K562 (cell line): Measurements from ENCODE around the gene HSF4. TPM values are rescaled to one million over a fixed set of nuclear protein-coding genes. Genes with fewer than 3 reads are reported as not detected.

Source experiments
- ATAC-seq: fragments of 200-7000 bp; cut with Tn5 transposase; 3 replicates; pipeline ENCODE4 v1.9.1; 2020; ENCODE audit warnings: moderate library complexity
- BruUV-seq: library from RNA; stranded (reverse); fragments of 400-500 nt; replicated peaks from 2 replicates; lab custom pipeline; 2021; lab: Mats Ljungman, UMichigan
- CTCF ChIA-PET: fragments of 300-600 bp; formaldehyde crosslinking; extraction: SDS; loops from one replicate; lab custom pipeline; 2021; ENCODE audit warnings: low intra/inter-chr PET ratio; lab: Yijun Ruan, JAX
- POLR2A ChIA-PET: fragments of 300-600, 350-650 bp; sonication (Branson Sonifier 250); formaldehyde crosslinking; extraction: SDS; loops from one replicate; lab custom pipeline; 2021; ENCODE audit warnings: antibody characterized with exemption, inconsistent platforms; lab: Yijun Ruan, JAX
- DNase-seq, 4 experiments: peaks; one replicate each; pipeline versions ENCODE4 v3.0.0 to v3.0.0-alpha.2; 2011 to 2018; ENCODE audit warnings: low spot score in 3 of 4, mixed read lengths in 3 of 4; ENCODE audit errors: extremely low read depth in 1 of 4
- FAIRE-seq: peaks from 2 replicates; lab custom pipeline; 2011; peaks lifted over from hg19 to GRCh38; lab: Jason Lieb, UNC
- H2AFZ ChIP-seq: 2 replicates; pipeline ENCODE4 v1.6.0; 2011; ENCODE audit warnings: low read depth, low read length, control low read depth, inconsistent platforms
- H3K27ac ChIP-seq: fragments of 200-600 bp; 3 replicates; pipeline ENCODE4 v1.8.0; 2011; ENCODE audit warnings: low read depth, mild to moderate bottlenecking, control low read depth, inconsistent platforms, low read length, moderate library complexity, mixed read lengths; ENCODE audit errors: extremely low read depth
- H3K27me3 ChIP-seq, 2 experiments: fragments of 300-600 bp in 1 of 2; 2 replicates in 1 of 2; 3 replicates in 1 of 2; pipeline versions ENCODE4 v1.6.0 to v1.8.0; 2011; ENCODE audit warnings: inconsistent platforms in 2 of 2, low read length in 2 of 2, mild to moderate bottlenecking in 1 of 2, mixed read lengths in 1 of 2, moderate library complexity in 1 of 2; ENCODE audit not compliant: control insufficient read depth in 2 of 2, insufficient read depth in 2 of 2
- H3K36me3 ChIP-seq: fragments of 300-600 bp; 3 replicates; pipeline ENCODE4 v1.8.0; 2011; ENCODE audit warnings: mild to moderate bottlenecking, low read length, inconsistent platforms; ENCODE audit not compliant: control insufficient read depth, insufficient read depth
- H3K4me1 ChIP-seq, 2 experiments: fragments of 200-600 bp in 1 of 2; replicated peaks in 1 of 2; 2 replicates in 1 of 2; 3 replicates in 1 of 2; pipeline versions ENCODE4 v1.5.1 to v1.8.0; 2011; ENCODE audit warnings: inconsistent platforms in 2 of 2, low read length in 2 of 2, mild to moderate bottlenecking in 1 of 2, mixed read lengths in 1 of 2, moderate library complexity in 1 of 2; ENCODE audit not compliant: control insufficient read depth in 2 of 2, insufficient read depth in 2 of 2
- H3K4me2 ChIP-seq: 2 replicates; pipeline ENCODE4 v1.6.1; 2011; ENCODE audit warnings: low read length, control low read depth, inconsistent platforms, mixed read lengths; ENCODE audit not compliant: insufficient read depth
- H3K4me3 ChIP-seq: fragments of 200-600 bp; sonication (generic), shearing (Covaris generic); 2 replicates; pipeline ENCODE4 v1.5.1; 2016; ENCODE audit warnings: control low read depth, inconsistent platforms
- H3K79me2 ChIP-seq: fragments of 200-600 bp; 3 replicates; pipeline ENCODE4 v1.8.0; 2011; ENCODE audit warnings: low read length, inconsistent platforms; ENCODE audit not compliant: control insufficient read depth, insufficient read depth
- H3K9ac ChIP-seq, 2 experiments: 2 replicates each; pipeline versions ENCODE4 v1.6.0 to v1.6.1; 2011; ENCODE audit warnings: low read depth in 2 of 2, low read length in 2 of 2, control low read depth in 1 of 2, inconsistent platforms in 1 of 2, mild to moderate bottlenecking in 1 of 2, mixed read lengths in 1 of 2; ENCODE audit not compliant: insufficient read depth in 1 of 2
- H3K9me1 ChIP-seq: one replicate; pipeline ENCODE4 v1.6.0; 2011; ENCODE audit warnings: inconsistent platforms, mild to moderate bottlenecking, low read length, moderate library complexity; ENCODE audit not compliant: control insufficient read depth, insufficient read depth
- H3K9me3 ChIP-seq: replicated peaks from 2 replicates; pipeline ENCODE4 v1.5.1; 2011; ENCODE audit warnings: low read depth, low read length, inconsistent platforms; ENCODE audit not compliant: control insufficient read depth, insufficient read depth
- H4K20me1 ChIP-seq: replicated peaks from 2 replicates; pipeline ENCODE4 v1.6.1; 2011; ENCODE audit warnings: low read length, inconsistent platforms, mixed read lengths; ENCODE audit not compliant: control insufficient read depth, insufficient read depth
- MCM5 ChIP-seq: fragments of 450-650 bp; IDR thresholded peaks from 2 replicates; pipeline ENCODE4 v1.6.1; 2016; ENCODE audit warnings: low read depth
- POLR2G ChIP-seq: fragments of 200-400 bp; formaldehyde crosslinking; IDR thresholded peaks from 2 replicates; pipeline ENCODE4 v1.6.1; 2017; ENCODE audit warnings: low read depth, mild to moderate bottlenecking, antibody characterized with exemption, low read length, moderate library complexity
- RBFOX2 ChIP-seq: fragments of 200-400 bp; formaldehyde crosslinking; IDR thresholded peaks from 2 replicates; pipeline ENCODE4 v1.6.1; 2017; ENCODE audit warnings: low read depth, mild to moderate bottlenecking, low read length, moderate library complexity
- WGBS: fragments of 100-300 bp; shearing (Covaris generic); methylation state at CpG from one replicate; pipeline ENCODE4 v1.1.6; 2016; ENCODE audit warnings: low coverage, mixed read lengths; ENCODE audit not compliant: insufficient coverage; ENCODE audit errors: missing lambda C conversion rate; 5-methylcytosine and 5-hydroxymethylcytosine counted together
- in situ Hi-C: fragments of 300-500 bp; cut with MboI; formaldehyde crosslinking; loops from 4 replicates; pipeline ENCODE4 v1.15.0; 2018; ENCODE audit warnings: inconsistent platforms, mixed read lengths
- intact Hi-C: fragments of 100-400 bp; cut with micrococcal nuclease; formaldehyde crosslinking; loops from 2 replicates; pipeline ENCODE4 v1.14.2; 2022
- polyA plus RNA-seq, 8 experiments: library from polyadenylated mRNA; depleted of rRNA in 4 of 8; stranded (reverse) in 5 of 8; unstranded in 3 of 8; fragments of >200 nt; fragmentation: Nextera tagmentation in 2 of 8; fragmentation: Illumina TruSeq in 1 of 8; extraction: Ambion mirVana in 2 of 8; extraction: Trizol in 1 of 8; gene quantifications; 2 replicates each; pipeline versions ENCODE4 v1.2.1 to v1.2.3, GENCODE V29; 2011 to 2014; ENCODE audit warnings: inconsistent platforms in 1 of 8, missing spikeins in 1 of 8
- total RNA-seq, 7 experiments: library from RNA; depleted of rRNA in 6 of 7; stranded (reverse); fragments of >200 nt in 6 of 7; fragmentation: Illumina TruSeq in 2 of 7; extraction: Trizol in 2 of 7; gene quantifications; 2 replicates each; pipeline versions ENCODE4 v1.2.1 to v1.2.3, GENCODE V29; 2011 to 2021; ENCODE audit warnings: low replicate concordance in 1 of 7
- TF ChIP-seq, protein P1 (sequence below): sonication (generic); formaldehyde crosslinking; IDR thresholded peaks from 2 replicates; pipeline ENCODE4 v1.8.0; 2022; ENCODE audit warnings: missing genetic modification reagents, mild to moderate bottlenecking, moderate library complexity, borderline replicate concordance

The HSF4 gene
- total and polyA plus RNA-seq, 9 of the 15 experiments (the other 6 are each of a cell fraction or from before 2014, with no cell fraction given): 0.50 to 35.4 (median 8.8) TPM; not detected in 1

DNA sequence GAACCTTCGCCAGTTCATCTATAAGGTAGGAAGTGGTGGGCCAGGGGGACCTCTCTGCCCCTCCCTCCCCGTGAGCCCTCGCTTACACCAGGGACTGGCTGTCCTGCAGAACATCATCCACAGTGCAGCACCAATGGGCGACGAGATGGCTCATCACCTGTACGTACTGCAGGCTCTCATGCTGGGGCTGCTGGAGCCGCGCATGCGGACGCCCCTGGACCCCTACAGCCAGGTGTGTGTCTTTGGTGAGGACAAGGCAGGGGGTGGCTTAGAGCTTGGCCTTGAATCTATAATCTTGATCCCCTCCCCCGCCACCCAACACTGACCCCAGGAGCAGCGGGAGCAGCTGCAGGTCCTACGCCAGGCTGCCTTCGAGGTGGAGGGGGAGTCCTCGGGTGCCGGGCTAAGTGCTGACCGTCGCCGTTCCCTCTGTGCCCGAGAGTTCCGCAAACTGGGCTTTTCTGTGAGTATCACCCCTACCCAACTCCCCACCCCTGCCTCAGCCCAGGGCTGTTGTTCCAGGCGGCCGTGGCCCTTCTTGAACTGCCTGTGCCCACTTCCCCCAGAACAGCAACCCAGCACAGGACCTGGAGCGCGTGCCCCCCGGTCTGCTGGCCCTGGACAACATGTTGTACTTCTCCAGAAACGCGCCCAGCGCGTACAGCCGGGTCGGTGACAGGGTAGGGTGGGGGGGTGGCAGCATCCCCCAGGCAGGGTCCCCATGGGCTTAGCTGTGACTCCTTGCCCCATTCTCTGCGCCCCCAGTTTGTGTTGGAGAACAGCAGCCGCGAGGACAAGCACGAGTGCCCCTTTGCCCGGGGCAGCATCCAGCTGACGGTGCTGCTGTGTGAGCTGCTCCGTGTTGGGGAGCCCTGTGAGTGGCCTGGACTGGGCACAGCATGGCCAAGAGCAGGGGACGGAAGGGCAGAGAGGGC, 37.1 kb downstream of the HSF4 start:
- DNase-seq (peak in 1 of 4 experiments; percentile 9), FAIRE-seq (no peak), ATAC-seq (no peak)
- 95% methylated on average over 17 of the region's 40 CpGs for WGBS
- Histone ChIP-seq H3K9ac (peak overlapping the region in 1 of 2 experiments; percentile 26; a peak in 1 of 4 replicates), H3K9me1 (no peaks in the 10 kb centered on the region), H3K4me2 (no peak overlapping the region), H3K4me3 (no peak overlapping the region), H3K27ac (no peak overlapping the region), H3K27me3 (no peaks in the 10 kb centered on the region), H3K9me3 (no peaks in the 10 kb centered on the region), H3K79me2 (no peaks in the 10 kb centered on the region), H4K20me1 (no peaks in the 10 kb centered on the region; the same call in 1 of the 2 replicates), H3K4me1 (peaks cover 1 to 44% of the 10 kb centered on the region in 2 experiments; a peak in 3 of 5 replicates), H3K36me3 (peaks cover 76% of the 10 kb centered on the region; the same call in 2 of the 3 replicates), H2AFZ (no peak overlapping the region)
- intact Hi-C loops (no loop called here), in situ Hi-C loops (no loop called here)
- CTCF ChIA-PET: no interaction called here
- BruUV-seq: no TSS peak
- TF ChIP-seq, protein P1, sequence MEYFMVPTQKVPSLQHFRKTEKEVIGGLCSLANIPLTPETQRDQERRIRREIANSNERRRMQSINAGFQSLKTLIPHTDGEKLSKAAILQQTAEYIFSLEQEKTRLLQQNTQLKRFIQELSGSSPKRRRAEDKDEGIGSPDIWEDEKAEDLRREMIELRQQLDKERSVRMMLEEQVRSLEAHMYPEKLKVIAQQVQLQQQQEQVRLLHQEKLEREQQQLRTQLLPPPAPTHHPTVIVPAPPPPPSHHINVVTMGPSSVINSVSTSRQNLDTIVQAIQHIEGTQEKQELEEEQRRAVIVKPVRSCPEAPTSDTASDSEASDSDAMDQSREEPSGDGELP: no peak
- TF ChIP-seq MCM5 (no peak), POLR2G (peak; percentile 41; the same call in 1 of the 2 replicates), RBFOX2 (peak; percentile 47)
- POLR2A ChIA-PET: interaction anchor here (1.0 to 2.2 kb wide), 2 partner anchors 19 to 22 kb away, joined by 3 to 6 read pairs; partner anchors contain the start of gene MATCAP1
